ENCODE measurements around the gene GUCY1B1.

GRCh38 chr4:155789391-155789790 lies 30.6 kb downstream of the GUCY1B1 start:
- TF ChIP-seq CTCF (IDR thresholded peaks at IDR 0.05) (no peak), CEBPB (IDR thresholded peaks at IDR 0.05) (no peak), POLR2A (IDR thresholded peaks at IDR 0.05; ENCODE audit: low read length) (no peak), EP300 (IDR thresholded peaks at IDR 0.05) (no peak)
